A549 treated with AZD9567 at 1 μM for 4 hours (cell line): ENCODE results near the gene MECP2. TPM values are rescaled to one million over a fixed set of nuclear protein-coding genes. Genes with fewer than 3 reads are reported as not detected.

ENCODE experiments used
- total RNA-seq: library from RNA; stranded (reverse); fragments of 200-300 nt; extraction: Qiagen RNA extraction; gene quantifications from 5 replicates; pipeline ENCODE4 v1.2.3, GENCODE V29; 2022; ENCODE audit not compliant: insufficient read depth

MECP2 gene
- 16.6 to 22.0 TPM (median 19.4 TPM) in 5 replicates for total RNA-seq

GRCh38 chrX:154097589-154098541 lies at the start of gene MECP2:
MECP2 (minus strand) TSS chrX:154097717.

GRCh38 chrX:154144010-154144409 lies 46.5 kb upstream of the MECP2 start, which contains the start of gene OPN1LW:
OPN1LW (plus strand) TSS chrX:154144243; CDS start chrX:154144284, 41 bp downstream.

GRCh38 chrX:154019633-154020528 lies 77.6 kb downstream of the MECP2 start, which contains the start of gene IRAK1:
IRAK1 (minus strand) TSS chrX:154019902; CDS start chrX:154019812, 90 bp downstream.

DNA sequence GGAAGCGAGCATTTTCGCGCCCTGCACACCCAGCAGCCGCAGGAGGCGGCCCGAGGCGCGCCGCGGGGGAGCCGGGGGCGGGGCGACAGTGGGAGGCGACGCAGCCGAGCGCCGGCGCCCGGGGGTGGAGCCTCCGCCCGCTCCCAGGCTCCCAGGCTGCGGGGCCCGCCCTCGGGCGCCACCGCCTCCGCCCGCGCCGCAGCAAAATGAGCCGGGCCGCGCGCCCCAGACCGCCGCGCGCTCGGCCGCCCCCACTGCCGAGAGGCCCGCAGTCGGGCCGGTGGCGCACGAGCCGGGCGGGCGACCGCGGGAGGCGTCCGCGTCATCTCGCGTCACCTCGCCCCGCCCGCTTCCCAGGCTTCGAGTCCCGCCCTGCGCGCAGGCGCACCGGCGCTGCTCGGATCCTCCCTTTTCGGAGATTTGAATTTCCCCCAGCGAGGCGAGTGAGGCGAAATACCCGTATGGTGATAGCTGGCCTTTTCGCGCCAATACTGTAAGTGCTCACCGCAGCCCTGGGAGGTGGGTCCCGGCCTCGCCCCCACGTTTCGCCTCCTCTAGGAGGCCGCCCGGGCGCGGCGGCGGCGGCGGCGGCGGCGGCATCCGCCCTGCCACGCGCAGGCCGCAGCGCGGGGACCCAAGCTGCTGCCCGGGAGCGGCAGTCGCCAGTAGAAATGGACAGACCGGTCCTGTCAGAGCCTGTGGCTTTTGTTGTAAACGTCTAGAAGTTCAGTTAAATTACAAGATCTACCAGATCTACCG lies 125.0 kb downstream of the MECP2 start, which contains the start of gene TMEM187:
Gene TMEM187 (plus strand): TSS at position 387 of the 759 bp plus-strand sequence. CDS start 9,309 bp downstream, outside the sequence.

Other genes with a start within 250 kb of the MECP2 start
- 9.4 to 21.1 TPM (median 19.4 TPM) in 5 replicates for gene L1CAM, start 211.5 kb downstream of the MECP2 start, total RNA-seq
- gene AVPR2, start 193.0 kb downstream of the MECP2 start, total RNA-seq, result not detected in 5 replicates
- 1.3 to 2.2 TPM (median 2.0 TPM) in 4 of 5 replicates, not detected in the other for gene ARHGAP4, start 171.5 kb downstream of the MECP2 start, total RNA-seq
- gene NAA10, start 162.7 kb downstream of the MECP2 start, total RNA-seq, result 188 to 246 TPM (median 219 TPM) in 5 replicates
- gene RENBP, start 153.1 kb downstream of the MECP2 start, total RNA-seq, result 0.22 TPM in 1 of 5 replicates, not detected in the others
- gene HCFC1, start 125.9 kb downstream of the MECP2 start, total RNA-seq, result 35.4 to 41.3 TPM (median 35.6 TPM) in 5 replicates
- 5.8 to 12.2 TPM (median 7.4 TPM) in 5 replicates for gene TMEM187, start 125.0 kb downstream of the MECP2 start, total RNA-seq
- 191 to 220 TPM (median 203 TPM) in 5 replicates for gene IRAK1, start 77.8 kb downstream of the MECP2 start, total RNA-seq
- gene OPN1LW, start 46.5 kb upstream of the MECP2 start, total RNA-seq, result not detected in 5 replicates
- gene OPN1MW, start 84.9 kb upstream of the MECP2 start, total RNA-seq, result not detected in 5 replicates
- gene OPN1MW2, start 122.0 kb upstream of the MECP2 start, total RNA-seq, result not detected in 5 replicates
- not detected in 5 replicates for gene OPN1MW3, start 159.9 kb upstream of the MECP2 start, total RNA-seq
- not detected in 5 replicates for gene TEX28, start 197.4 kb upstream of the MECP2 start, total RNA-seq
- 0.03 to 0.06 TPM in 2 of 5 replicates, not detected in the others for gene TKTL1, start 198.1 kb upstream of the MECP2 start, total RNA-seq